GM20431 (cell line): Measurements from ENCODE around the gene NCDN.

Source experiments
- in situ Hi-C: fragments of 300-500 bp; cut with MseI, MboI; formaldehyde crosslinking; loops from one replicate; pipeline ENCODE4 v1.15.0; 2020; ENCODE audit warnings: low sequenced_read_pairs; ENCODE audit not compliant: unreplicated experiment

Gene NCDN

DNA sequence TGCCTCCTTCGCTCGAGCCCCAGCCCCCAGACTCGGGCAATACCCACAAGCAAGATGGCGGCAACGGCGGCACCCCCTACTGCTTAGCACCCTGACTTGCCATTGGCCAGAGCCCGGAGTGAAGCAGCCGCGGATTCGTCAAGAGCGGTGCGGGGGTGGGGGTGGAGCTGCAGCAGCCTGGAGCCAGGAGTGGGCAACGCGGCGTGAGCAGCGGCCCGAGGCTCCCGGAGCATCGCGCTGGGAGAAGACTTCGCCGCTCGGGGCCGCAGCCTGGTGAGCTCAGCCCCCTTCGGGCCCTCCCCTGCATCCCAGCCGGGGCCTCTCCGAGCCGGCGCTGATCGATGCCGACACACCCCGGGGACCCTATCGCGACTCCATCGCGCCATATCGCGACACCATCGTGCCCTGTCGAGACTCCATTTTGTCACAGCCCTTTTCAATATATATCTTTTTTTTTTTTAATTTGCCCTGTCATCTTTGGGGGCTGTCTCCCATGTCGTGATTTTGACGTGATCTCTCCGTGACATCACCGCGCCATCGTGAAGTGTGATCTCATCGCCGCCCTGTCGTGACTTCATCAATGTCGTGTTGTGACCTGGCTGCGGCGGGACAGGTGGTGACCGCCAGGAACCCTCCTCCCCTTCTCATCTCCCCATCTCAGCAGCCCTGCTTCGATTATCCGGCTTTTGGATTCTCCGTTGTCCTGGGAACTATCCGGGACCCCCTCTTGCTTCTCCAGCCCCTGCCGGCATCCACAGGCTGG is at the start of gene NCDN:
Gene NCDN, plus strand, starts transcription at position 189 of the 763 bp plus-strand sequence. Its CDS starts 392 bp downstream, at position 581.
- in situ Hi-C loops = no loop called here

GRCh38 chr1:35507947-35508346 is 49.7 kb upstream of the NCDN start:
- in situ Hi-C loops = no loop called here

DNA sequence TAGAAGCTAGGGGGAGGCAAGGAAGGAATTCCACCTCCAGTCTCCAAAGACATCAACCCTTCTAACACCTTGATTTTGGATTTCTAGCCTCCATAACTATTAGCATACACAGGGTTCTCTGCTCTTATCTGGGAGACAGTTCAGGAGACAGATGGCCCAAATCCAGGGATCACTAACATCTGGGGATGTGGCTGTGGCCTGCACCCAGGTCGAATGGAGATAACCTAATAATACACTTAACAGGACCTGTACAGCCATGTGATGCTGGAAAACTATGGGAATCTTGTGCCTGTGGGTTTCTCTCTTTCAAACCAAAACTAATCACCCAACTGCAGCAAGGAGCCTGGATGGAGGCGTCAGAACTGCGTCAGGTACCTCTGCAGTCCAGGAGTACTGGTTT is 48.0 kb upstream of the NCDN start:
- in situ Hi-C loops = no loop called here

- in situ Hi-C loops = no loop called here
Observed at GRCh38 chr1:35511305-35511704, 46.3 kb upstream of the NCDN start.

DNA sequence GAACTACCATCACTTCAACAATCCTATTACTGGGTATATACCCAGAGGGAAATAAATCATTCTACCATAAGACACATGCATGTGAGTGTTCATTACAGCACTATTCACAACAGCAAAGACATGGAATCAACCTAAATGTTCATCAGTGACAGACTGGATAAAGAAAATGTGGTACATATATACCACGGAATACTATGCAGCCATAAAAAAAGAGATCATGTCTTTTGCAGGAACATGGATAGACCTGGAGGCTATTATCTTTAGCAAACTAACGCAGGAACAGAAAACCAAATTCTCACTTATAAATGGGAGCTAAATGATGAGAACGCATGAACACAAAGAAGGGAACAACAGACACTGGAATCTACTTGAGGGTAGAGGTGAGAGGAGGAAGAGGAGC is 39.4 kb upstream of the NCDN start:
- in situ Hi-C loops = no loop called here

DNA sequence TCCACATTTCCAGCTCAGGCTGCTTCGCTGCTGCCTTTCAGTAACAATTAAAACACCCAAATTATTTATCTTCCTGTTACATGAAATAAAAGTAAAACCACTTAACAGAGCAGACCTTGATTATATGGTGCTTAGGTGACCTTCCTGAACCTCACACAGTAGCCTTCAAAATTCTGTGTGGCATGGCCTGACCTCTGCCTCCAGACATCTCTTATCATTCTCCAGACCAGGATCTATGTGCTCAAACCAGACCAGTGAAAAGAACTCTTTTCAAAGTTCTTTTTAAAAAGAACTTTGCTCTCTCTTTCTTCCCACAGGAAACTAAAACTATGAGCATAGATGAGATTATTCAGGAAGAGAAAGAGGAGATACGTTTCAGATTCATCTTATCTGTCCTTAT is 38.2 kb upstream of the NCDN start:
- in situ Hi-C loops = no loop called here

- in situ Hi-C loops = no loop called here
Observed at GRCh38 chr1:35524106-35524505, 33.5 kb upstream of the NCDN start.

- in situ Hi-C loops = no loop called here
Observed at GRCh38 chr1:35530168-35530567, 27.4 kb upstream of the NCDN start.

DNA sequence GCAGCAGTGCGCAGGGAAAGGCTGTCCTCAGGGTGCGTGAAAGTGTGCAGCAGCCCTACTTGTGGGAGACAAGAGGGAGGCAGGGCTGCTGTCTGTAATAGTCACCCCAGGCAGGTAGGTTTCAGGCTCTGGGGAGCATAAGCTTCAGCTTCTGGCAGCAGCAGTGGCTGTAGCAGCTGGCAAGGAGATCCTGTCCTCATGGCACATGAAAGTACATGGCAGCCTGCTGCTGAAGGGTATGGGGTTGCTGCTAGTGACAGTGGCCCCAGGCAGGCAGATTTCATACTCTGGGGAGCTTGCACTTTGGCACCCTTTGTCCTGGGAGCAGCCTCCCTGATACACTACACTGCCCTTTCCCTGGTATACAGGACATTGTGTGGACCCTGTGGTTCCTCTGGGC is 26.7 kb upstream of the NCDN start:
- in situ Hi-C loops = no loop called here

GRCh38 chr1:35531368-35531767 is 26.2 kb upstream of the NCDN start:
- in situ Hi-C loops = no loop called here

- in situ Hi-C loops = no loop called here
Observed at GRCh38 chr1:35532497-35533223, 24.9 kb upstream of the NCDN start.

- in situ Hi-C loops = no loop called here
Observed at GRCh38 chr1:35533586-35533985, 24.0 kb upstream of the NCDN start.

- in situ Hi-C loops = no loop called here
Observed at GRCh38 chr1:35535243-35535642, 22.4 kb upstream of the NCDN start.

- in situ Hi-C loops = no loop called here
Observed at GRCh38 chr1:35536556-35537162, 20.9 kb upstream of the NCDN start.

DNA sequence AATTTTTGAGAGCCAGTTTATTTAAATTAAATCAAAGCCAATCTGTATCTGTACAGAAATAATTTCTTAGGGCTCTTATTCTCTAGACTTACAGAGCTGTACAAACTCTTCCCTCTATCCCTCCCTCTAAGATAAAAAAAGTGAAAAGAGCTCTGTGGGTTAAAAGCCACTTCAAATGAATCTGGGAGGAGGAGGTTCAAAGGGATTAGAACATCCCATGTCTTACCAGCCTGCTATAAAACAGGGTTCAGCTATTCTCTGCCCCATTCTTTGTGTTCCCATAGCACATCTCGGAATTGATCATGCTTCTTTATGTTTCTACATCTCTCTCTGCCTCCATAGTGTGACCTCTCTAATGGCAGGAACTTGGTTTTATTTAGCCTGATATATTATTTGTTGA is 19.8 kb upstream of the NCDN start:
- in situ Hi-C loops = no loop called here

- in situ Hi-C loops = no loop called here
Observed at GRCh38 chr1:35539073-35539823, 18.4 kb upstream of the NCDN start.

- in situ Hi-C loops = no loop called here
Observed at GRCh38 chr1:35539824-35540261, 17.8 kb upstream of the NCDN start.

- in situ Hi-C loops = no loop called here
Observed at GRCh38 chr1:35544976-35545375, 12.6 kb upstream of the NCDN start.

- in situ Hi-C loops = no loop called here
Observed at GRCh38 chr1:35546614-35547013, 11.0 kb upstream of the NCDN start.

- in situ Hi-C loops = no loop called here
Observed at GRCh38 chr1:35553851-35554250, 3.7 kb upstream of the NCDN start.
